Testis (tissue), 2 donors: Measurements from ENCODE around the gene PRRX1.

Experiments used
- CTCF ChIP-seq, 3 experiments: fragments of 450-650 bp in 2 of 3; fragments of 200-600 bp in 1 of 3; sonication (generic) in 1 of 3; IDR thresholded peaks; one replicate each; pipeline ENCODE4 v1.5.1; 2016 to 2019; ENCODE audit warnings: antibody characterized with exemption in 3 of 3, mild to moderate bottlenecking in 2 of 3, moderate library complexity in 1 of 3
- POLR2A ChIP-seq: fragments of 450-650 bp; IDR thresholded peaks from one replicate; pipeline ENCODE4 v1.6.1; 2017; ENCODE audit warnings: antibody characterized with exemption, mild to moderate bottlenecking, moderate library complexity

GRCh38 chr1:170672316-170672715, 8.4 kb downstream of the PRRX1 start:
- TF ChIP-seq CTCF (IDR thresholded peaks at IDR 0.05), result no peak
- TF ChIP-seq POLR2A, result no peak
